ENCODE results near the gene PDSS1.

PDSS1 gene

DNA sequence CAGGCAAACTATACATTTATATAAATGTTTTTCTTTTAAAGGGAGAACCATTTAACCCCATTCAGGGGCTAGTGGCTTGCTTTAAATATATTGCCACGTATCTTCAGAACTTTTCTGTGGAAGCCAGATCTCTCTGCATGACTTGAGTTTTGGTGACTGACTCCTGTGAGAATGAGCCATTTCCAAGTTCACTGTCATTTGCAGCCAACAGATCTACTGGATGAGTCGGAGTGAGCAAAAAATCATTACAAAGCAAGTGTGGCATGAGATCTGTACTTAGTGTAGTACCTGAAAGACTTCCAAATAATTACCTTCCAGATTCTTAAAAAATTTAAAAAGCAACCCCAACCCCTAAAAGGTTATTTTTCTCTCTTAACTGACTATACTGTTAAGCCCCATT lies 45.6 kb downstream of the PDSS1 start:
- ChIA-PET CTCF (no interaction called here), POLR2A (no interaction called here)
- no peak for DNase-seq (ENCODE audit: extremely low spot score)
- no peak for TF ChIP-seq CTBP1 (IDR thresholded peaks at IDR 0.05; ENCODE audit: borderline replicate concordance)
- no peak for TF ChIP-seq L3MBTL2 (conservative IDR thresholded peaks at IDR 0.05)

GRCh38 chr10:26743841-26744240 lies 46.3 kb downstream of the PDSS1 start:
- ChIA-PET POLR2A (no interaction called here), CTCF (no interaction called here)
- no peak for TF ChIP-seq ELF4 (IDR thresholded peaks at IDR 0.05)
- TF ChIP-seq, protein P1, sequence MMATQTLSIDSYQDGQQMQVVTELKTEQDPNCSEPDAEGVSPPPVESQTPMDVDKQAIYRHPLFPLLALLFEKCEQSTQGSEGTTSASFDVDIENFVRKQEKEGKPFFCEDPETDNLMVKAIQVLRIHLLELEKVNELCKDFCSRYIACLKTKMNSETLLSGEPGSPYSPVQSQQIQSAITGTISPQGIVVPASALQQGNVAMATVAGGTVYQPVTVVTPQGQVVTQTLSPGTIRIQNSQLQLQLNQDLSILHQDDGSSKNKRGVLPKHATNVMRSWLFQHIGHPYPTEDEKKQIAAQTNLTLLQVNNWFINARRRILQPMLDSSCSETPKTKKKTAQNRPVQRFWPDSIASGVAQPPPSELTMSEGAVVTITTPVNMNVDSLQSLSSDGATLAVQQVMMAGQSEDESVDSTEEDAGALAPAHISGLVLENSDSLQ (IDR thresholded peaks at IDR 0.05): no peak
- no peak for TF ChIP-seq HDGF (IDR thresholded peaks at IDR 0.05; ENCODE audit: borderline replicate concordance)
- no peak for TF ChIP-seq TARDBP (IDR thresholded peaks at IDR 0.05)
- no peak for TF ChIP-seq ZNF384 (IDR thresholded peaks at IDR 0.05)
- no peak for TF ChIP-seq FOXA1 (IDR thresholded peaks at IDR 0.05)
- no peak for DNase-seq (ENCODE audit: extremely low spot score)

GRCh38 chr10:26746061-26746460 lies 48.6 kb downstream of the PDSS1 start:
- CTCF ChIA-PET: no interaction called here
- POLR2A ChIA-PET: no interaction called here
- DNase-seq (ENCODE audit: extremely low spot score): no peak

GRCh38 chr10:26755443-26755903 lies 58.0 kb downstream of the PDSS1 start:
- DNase-seq (ENCODE audit: extremely low spot score): peak; percentile 13
- TF ChIP-seq FOXA1 (IDR thresholded peaks at IDR 0.05) (no peak), ELF4 (IDR thresholded peaks at IDR 0.05) (no peak), BHLHE40 (IDR thresholded peaks at IDR 0.05; ENCODE audit: borderline replicate concordance) (no peak), ARNT (IDR thresholded peaks at IDR 0.05) (no peak), SP1 (IDR thresholded peaks at IDR 0.05) (no peak), NFRKB (IDR thresholded peaks at IDR 0.05) (no peak), FOXM1 (IDR thresholded peaks at IDR 0.05; ENCODE audit: borderline replicate concordance) (no peak), SUZ12 (IDR thresholded peaks at IDR 0.05) (no peak), ZNF384 (IDR thresholded peaks at IDR 0.05) (no peak), TARDBP (IDR thresholded peaks at IDR 0.05) (no peak), L3MBTL2 (conservative IDR thresholded peaks at IDR 0.05) (no peak), HDGF (IDR thresholded peaks at IDR 0.05; ENCODE audit: borderline replicate concordance) (no peak)
- ChIA-PET CTCF (interaction anchor here (0.7 to 1.2 kb wide), 3 partner anchors 23 to 1638 kb away, joined by 3 to 4 read pairs (median 3); no protein-coding TSS in a partner anchor), POLR2A (interaction anchor here (1.0 kb wide), 1 partner anchor 58 kb away, joined by 3 read pairs; the partner anchor contains the start of gene PDSS1)

More at GRCh38 chr10:26746061-26746460, 48.6 kb downstream of the PDSS1 start:
- TF ChIP-seq SP1 (IDR thresholded peaks at IDR 0.05) (no peak), FOXA1 (IDR thresholded peaks at IDR 0.05) (no peak), NFRKB (IDR thresholded peaks at IDR 0.05) (no peak), L3MBTL2 (conservative IDR thresholded peaks at IDR 0.05) (no peak), HDGF (IDR thresholded peaks at IDR 0.05; ENCODE audit: borderline replicate concordance) (no peak), ELF4 (IDR thresholded peaks at IDR 0.05) (no peak), BHLHE40 (IDR thresholded peaks at IDR 0.05; ENCODE audit: borderline replicate concordance) (no peak), TARDBP (IDR thresholded peaks at IDR 0.05) (no peak), LEF1 (IDR thresholded peaks at IDR 0.05; ENCODE audit: borderline replicate concordance) (no peak), FOXK2 (IDR thresholded peaks at IDR 0.05) (no peak), ARNT (IDR thresholded peaks at IDR 0.05) (no peak), ZNF384 (IDR thresholded peaks at IDR 0.05) (no peak), CTBP1 (IDR thresholded peaks at IDR 0.05; ENCODE audit: borderline replicate concordance) (no peak)
- TF ChIP-seq, protein P1 (IDR thresholded peaks at IDR 0.05): no peak

DNA sequence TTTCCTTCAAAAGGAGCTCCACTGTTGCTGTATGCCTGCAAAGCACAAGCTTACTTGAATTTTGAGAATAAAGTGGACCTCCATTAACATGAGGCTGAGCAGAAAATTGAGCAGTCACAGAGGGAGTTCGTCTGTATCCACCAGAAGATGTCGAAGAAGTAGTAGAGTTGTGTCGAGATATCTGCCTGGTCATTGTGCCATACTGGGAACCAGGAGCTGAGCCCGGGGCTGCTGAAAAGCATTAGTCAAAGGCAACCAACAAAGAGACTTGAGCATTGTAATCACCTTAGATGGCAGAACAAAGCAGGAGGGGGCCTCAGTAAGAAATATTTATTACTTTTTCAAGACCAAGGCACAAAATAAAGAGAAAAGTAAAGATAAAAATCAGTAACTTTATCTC lies 61.5 kb downstream of the PDSS1 start:
- POLR2A ChIA-PET: no interaction called here
- no peak for TF ChIP-seq SUZ12 (IDR thresholded peaks at IDR 0.05)
- TF ChIP-seq HDGF (IDR thresholded peaks at IDR 0.05; ENCODE audit: borderline replicate concordance): no peak
- TF ChIP-seq FOXA1 (IDR thresholded peaks at IDR 0.05): no peak
- TF ChIP-seq ELF4 (IDR thresholded peaks at IDR 0.05): no peak
- no peak for TF ChIP-seq NFRKB (IDR thresholded peaks at IDR 0.05)
- no peak for TF ChIP-seq TARDBP (IDR thresholded peaks at IDR 0.05)
- TF ChIP-seq CTBP1 (IDR thresholded peaks at IDR 0.05; ENCODE audit: borderline replicate concordance): no peak
- no peak for TF ChIP-seq LEF1 (IDR thresholded peaks at IDR 0.05; ENCODE audit: borderline replicate concordance)
- TF ChIP-seq, protein P1 (IDR thresholded peaks at IDR 0.05): no peak
- no peak for TF ChIP-seq SP1 (IDR thresholded peaks at IDR 0.05)
- TF ChIP-seq L3MBTL2 (conservative IDR thresholded peaks at IDR 0.05): no peak
- no peak for TF ChIP-seq BHLHE40 (IDR thresholded peaks at IDR 0.05; ENCODE audit: borderline replicate concordance)
- TF ChIP-seq FOXM1 (IDR thresholded peaks at IDR 0.05; ENCODE audit: borderline replicate concordance): no peak
- no peak for TF ChIP-seq ARNT (IDR thresholded peaks at IDR 0.05)
- no peak for TF ChIP-seq ZNF384 (IDR thresholded peaks at IDR 0.05)
- no peak for TF ChIP-seq FOXK2 (IDR thresholded peaks at IDR 0.05)
- no peak for DNase-seq (ENCODE audit: extremely low spot score)
- CTCF ChIA-PET: interaction anchor here (0.6 to 0.7 kb wide), 2 partner anchors 13 to 27 kb away, joined by 4 to 5 read pairs; no protein-coding TSS in a partner anchor

DNA sequence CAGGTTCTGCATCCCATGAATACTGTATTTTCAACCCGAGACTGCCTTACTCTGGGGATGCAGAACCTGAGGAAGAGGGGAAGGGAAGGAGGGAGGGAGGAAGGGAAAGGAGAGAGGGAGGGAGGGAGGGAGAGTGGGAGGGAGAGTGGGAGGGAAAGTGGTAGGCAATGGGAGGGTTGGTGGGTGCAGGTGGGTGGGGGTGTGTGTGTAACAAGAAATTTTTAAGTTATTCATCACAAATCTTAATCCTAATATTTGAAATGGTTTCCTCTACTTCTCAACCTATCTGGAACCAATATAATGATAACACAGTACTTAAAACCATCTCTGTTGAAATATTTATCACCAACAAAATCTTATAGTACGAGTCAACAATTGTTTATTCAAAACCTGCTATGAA lies 68.0 kb downstream of the PDSS1 start:
- POLR2A ChIA-PET: no interaction called here
- no peak for DNase-seq (ENCODE audit: extremely low spot score)
- no peak for TF ChIP-seq FOXM1 (IDR thresholded peaks at IDR 0.05; ENCODE audit: borderline replicate concordance)
- TF ChIP-seq HDGF (IDR thresholded peaks at IDR 0.05; ENCODE audit: borderline replicate concordance): no peak
- TF ChIP-seq CTBP1 (IDR thresholded peaks at IDR 0.05; ENCODE audit: borderline replicate concordance): no peak
- no peak for TF ChIP-seq BHLHE40 (IDR thresholded peaks at IDR 0.05; ENCODE audit: borderline replicate concordance)
- no peak for TF ChIP-seq FOXK2 (IDR thresholded peaks at IDR 0.05)
- TF ChIP-seq ELF4 (IDR thresholded peaks at IDR 0.05): no peak
- TF ChIP-seq TARDBP (IDR thresholded peaks at IDR 0.05): no peak
- TF ChIP-seq, protein P1 (IDR thresholded peaks at IDR 0.05): no peak
- no peak for TF ChIP-seq ARNT (IDR thresholded peaks at IDR 0.05)
- no peak for TF ChIP-seq SP1 (IDR thresholded peaks at IDR 0.05)
- no peak for TF ChIP-seq NFRKB (IDR thresholded peaks at IDR 0.05)
- no peak for TF ChIP-seq FOXA1 (IDR thresholded peaks at IDR 0.05)
- CTCF ChIA-PET: no interaction called here
